Kidney glomerular epithelial cell (primary cell): ENCODE results near the gene PKD1.

ENCODE experiments used
- DNase-seq: peaks from one replicate; lab custom pipeline; 2025; lab: John Stamatoyannopoulos, UW

Gene PKD1

DNA sequence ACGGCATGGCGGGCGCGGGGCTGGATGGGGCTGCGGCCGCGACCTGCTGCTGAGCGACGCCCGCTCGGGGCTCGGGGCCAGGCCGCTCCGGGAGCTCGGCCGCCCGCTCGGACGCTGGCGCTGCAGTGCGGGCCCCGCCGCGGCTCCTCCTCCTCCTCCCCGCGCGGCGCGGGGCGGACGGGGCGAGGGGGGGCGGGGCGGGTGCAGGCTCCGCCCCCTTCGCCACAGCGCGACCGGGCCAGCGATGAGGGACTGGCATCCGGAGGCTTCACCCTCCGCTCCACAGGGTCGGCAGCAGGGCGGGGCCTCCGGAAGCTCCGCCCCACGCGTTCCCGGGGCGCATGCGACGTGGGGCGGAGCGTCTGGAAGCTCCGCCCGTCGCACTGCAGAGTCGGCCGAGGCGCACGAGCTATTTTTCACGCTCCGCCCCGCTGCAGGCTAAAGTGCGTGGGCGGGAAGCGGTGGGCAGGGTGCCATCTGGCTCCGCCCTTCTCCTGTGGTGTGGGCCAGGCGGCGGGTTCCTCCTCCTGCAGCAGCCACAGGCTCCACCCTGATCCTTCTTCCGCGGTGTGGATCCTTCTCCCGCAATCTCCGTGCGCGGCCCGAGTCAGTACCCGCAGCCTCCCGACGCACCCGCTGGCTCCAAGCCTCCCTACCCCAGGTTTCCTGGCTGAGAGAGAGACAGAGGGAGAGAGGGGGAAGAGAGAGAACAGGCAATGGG, at the start of gene PKD1:
Gene PKD1, minus strand, starts transcription at position 129 of the 721 bp plus-strand sequence. CDS start 209 bp downstream, outside the sequence.
- peak; percentile 56 for DNase-seq

DNA sequence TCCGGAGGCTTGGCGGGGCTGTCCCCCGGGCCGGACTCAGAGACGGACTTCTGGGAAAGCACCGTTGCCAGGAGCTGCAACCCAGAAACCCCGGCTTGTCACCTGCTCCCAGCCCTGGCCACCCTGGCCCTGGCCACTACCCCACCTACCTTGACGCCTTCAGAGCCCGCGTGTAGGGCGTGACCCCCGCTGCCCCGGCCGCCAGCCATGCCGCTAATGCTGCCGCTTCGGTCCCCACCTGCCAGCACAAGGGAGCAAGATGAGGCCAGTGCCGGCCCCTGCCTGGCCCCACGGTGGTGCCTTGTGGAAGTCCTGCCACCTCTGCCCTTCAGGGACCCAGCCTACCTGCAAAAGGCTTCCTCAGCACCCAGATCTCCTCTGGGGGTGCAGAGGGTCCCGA, 49.3 kb upstream of the PKD1 start:
- DNase-seq: no peak

DNA sequence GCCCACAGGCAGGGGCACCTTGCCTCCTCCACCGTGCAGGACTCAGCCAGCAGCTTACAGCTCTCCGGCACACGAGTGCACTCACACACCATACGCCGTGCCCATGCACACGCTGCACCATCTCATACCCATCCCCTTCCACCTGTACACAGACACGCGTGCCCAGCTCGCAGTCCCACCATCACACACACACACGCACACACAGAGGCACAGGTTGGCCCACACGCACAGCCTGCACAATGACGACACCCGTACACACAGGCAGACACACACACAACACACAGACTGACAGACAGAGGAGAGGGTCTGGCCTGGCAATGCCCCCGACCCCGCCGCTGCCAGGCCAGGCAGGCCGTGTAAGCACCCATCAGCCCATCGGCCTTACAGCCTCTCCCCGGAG, 48.6 kb upstream of the PKD1 start:
- DNase-seq: no peak

DNA sequence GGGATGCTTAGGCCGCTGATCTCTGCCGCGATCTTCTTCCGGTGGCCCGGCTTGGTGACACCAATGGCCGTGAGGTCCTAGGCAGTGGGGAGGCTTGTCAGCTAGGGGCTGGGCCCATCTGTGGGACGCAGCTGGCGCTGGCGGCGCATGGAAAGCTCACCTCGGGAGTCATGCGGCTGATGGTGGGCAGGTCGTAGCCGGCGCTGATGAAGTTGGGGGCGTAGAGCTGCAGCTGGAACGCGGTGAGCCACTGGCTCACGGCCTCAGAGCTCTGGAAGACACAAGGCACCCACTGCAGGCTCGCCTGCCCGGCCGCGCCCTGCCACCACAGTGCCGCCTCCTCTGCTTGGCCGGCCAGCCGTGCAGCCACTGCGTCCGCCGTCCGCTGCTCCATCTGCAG, 48.0 kb upstream of the PKD1 start:
- no peak for DNase-seq

DNA sequence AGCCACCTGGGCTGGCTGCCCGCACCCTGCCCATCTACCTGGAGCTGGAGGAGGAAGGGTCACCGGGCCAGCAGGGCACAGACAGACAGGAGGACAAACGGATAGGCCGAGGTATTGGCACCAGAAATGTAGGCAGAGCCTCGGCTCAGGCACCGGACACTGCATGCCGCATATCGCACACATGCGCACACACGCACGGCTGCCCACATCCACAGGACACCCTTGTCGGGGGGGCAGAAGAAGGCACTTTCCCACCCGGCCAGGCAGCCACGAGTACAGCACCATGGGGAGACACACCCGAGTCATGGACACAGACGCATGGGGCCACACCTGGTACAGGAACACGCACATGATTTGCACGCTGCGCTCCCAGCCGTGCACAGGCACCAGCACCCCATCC, 46.3 kb upstream of the PKD1 start:
- no peak for DNase-seq

GRCh38 chr16:2180962-2181923, 45.5 kb upstream of the PKD1 start:
- no peak for DNase-seq

DNA sequence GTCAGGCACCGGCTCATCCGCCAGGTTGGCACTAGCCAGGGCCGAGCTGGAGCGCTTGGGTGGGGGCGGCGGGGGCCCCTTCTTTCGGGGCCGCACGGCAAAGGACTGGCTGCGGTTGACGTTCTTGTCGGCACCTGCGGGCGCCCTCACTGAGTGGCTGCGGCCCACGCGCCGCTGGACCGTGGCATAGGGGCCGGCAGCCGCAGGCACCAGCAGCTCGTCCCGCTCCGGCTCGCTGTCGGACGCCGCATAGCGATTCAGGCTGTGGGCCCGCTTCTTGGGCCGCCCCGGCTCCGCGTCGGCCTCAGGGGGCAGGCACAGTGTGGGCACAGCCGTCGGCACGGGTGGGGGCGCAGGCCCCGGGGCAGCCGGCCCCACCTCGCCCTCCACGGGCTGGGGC, 44.8 kb upstream of the PKD1 start:
- DNase-seq: no peak

DNA sequence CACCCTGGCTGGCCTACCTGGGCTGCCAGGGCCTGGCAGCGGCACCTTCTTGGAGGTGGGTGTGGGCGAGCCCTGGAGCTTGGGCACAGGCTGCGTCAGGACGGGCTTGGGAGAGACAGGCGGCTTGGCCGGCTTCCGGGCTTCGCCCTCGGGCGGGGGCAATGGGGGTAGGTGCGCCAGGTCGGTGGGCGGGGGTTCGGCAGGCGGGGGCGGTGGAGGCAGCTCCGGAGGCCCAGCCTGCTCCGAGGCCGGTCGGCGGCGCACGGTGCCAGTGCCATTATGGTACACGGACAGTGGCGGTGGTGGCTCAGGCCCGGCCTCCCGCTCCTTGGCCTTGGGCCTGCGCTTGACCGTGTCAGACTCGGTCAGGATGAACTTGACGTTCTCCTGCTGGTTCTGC, 43.9 kb upstream of the PKD1 start:
- no peak for DNase-seq

DNA sequence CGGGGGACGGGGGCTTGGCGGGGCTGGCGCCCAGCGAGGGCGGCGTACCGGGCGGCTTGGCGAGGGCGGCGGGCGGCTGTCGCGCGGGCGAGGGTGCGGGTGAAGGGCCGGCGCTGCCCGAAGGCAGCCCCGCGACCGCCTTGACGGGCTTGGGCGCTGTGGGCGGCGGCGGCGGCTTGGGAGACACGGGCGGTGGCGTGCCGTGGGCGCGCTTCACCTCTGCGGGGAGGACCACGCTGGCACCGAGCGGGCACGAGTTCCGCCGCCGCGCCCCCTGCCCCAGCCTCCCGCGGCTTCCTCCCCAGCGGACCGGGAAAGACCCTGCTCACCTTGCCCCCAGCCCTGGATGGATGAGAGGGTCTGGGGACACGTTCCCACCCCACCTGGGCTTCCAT, 43.4 kb upstream of the PKD1 start:
- DNase-seq: no peak

GRCh38 chr16:2178321-2179106, 42.8 kb upstream of the PKD1 start:
- no peak for DNase-seq

GRCh38 chr16:2177561-2177960, 41.9 kb upstream of the PKD1 start:
- no peak for DNase-seq

DNA sequence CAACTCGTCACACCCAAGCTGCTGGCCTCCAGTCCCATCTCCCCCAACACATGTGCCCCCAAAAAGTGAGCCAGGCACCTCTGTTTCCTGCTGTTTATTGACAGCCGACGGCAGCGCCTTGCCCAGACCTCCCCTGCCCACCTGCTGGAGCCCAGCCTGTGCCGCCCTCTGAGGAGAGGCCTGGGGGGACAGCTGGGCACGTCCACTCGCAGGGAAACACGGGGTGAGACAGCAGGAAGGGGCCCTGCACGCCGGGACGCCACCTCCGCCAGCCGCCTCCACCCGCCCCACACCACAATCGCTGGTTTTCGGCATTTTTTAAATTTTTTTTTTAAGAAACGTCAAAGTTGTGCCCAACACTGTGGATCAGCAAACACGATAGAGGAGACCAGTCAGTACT, 41.4 kb upstream of the PKD1 start:
- DNase-seq: no peak

- no peak for DNase-seq
Measured at GRCh38 chr16:2176047-2176446, 40.3 kb upstream of the PKD1 start.

DNA sequence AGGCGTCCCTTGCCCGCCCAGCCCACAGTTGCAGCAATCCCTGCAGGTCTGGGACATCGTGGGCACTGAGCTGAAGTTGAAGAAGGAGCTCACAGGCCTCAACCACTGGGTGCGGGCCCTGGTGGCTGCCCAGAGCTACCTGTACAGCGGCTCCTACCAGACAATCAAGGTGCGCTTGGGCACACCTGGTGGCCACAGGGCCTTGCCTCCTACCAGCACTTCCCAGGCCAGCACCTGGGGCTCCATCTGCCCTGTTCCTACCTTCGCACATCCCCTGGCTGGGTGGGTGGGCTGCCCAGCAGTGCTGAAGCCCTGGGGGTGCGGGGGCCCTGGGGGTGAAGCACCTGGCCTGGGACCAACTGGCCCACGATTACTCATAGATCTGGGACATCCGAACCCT, 39.8 kb upstream of the PKD1 start:
- DNase-seq: no peak

GRCh38 chr16:2174396-2175131, 38.9 kb upstream of the PKD1 start:
- DNase-seq: no peak

DNA sequence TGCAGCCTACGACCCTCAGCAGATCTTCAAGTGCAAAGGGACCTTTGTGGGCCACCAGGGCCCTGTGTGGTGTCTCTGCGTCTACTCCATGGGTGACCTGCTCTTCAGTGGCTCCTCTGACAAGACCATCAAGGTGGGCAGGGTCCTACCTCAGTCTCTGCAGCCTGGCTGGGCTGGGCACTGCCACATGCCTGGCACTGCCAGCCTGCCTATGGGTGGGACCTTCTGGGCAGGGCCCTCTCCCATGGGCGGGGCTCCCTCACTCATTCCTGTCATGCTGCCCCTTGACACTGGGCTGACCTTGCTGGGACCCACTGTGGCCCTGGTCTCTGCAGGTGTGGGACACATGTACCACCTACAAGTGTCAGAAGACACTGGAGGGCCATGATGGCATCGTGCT, 38.2 kb upstream of the PKD1 start:
- DNase-seq: no peak

DNA sequence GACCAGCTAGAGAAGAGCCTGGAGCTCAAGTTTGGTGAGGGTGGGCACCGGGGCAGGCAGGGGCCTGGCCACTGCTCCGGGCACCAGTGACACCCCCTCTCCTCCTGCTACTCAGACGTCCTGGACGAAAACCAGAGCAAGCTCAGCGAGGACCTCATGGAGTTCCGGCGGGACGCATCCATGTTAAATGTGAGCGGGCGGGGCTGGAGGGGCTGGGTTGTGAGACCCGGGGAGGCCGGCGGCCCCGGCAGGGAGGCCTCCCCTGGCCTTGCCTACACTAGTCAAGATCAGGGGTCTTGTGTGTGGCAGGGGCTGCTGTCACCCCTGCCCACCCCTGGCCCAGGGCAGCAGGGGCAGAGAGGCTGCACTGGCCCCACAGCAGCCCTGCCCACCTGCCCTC, 37.7 kb upstream of the PKD1 start:
- no peak for DNase-seq

DNA sequence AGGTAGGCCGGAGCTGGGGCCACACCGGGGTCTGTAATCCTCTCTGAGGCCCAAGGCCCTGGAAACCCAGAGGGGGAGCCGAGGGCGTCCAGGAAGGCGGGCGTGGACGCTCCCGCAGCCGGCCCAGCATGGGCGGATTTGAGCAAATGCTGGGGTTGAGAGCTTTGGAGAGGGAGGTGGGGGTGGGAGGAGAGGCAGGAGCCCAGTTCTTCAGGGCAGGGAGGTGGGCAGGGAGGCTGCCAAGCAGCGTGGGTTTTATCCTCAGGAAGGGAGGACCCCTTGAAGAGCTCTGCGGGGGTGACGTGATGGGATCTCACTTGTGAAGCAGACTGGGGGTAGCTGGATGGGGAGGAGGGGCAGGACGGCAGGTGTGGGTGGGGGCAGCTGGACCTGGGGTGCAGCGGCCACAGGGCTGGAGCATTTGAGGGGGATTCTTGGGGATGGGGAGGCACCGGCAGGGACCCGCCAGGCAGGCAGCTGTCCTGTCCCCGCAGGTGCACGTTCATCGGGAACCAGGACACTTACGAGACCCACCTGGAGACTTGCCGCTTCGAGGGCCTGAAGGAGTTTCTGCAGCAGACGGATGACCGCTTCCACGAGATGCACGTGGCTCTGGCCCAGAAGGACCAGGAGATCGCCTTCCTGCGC, 37.1 kb upstream of the PKD1 start:
- DNase-seq: no peak

- DNase-seq: no peak
Measured at GRCh38 chr16:2171601-2172178, 36.0 kb upstream of the PKD1 start.

DNA sequence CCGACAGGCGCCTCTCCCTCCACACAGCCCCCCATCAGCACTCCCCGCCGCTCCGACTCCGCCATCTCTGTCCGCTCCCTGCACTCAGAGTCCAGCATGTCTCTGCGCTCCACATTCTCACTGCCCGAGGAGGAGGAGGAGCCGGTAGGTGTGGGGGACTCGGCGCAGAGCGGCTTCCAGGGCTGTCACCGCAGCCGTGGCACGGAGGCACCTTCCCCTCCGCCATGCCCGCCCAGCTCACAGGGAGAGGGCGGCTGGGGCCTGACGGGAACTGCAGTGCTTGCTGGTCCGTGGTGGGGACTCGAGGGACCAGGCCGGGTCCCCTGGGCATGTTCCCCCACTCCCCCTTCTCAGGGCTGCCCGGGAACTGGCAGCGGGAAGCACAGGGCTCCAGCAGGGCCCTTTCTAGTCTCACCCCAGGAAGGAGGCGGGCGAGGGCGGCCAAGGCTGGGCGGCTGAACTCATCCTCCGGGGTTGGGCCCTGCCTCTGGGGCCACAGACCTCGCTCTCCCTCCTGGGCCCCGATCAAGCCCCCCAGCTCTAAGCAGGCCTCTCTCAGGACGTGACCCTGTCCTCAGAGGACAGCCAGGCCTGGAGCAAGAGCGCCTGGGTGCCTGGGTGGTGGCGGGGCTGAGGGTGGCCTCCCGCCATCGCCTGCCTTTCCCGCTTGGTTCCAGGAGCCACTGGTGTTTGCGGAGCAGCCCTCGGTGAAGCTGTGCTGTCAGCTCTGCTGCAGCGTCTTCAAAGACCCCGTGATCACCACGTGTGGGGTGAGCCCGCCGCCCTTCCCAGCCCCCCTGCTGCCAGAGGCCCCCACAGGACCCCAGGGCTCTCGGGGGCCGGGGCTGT, 35.1 kb upstream of the PKD1 start:
- DNase-seq: no peak
